Endothelial cell of umbilical vein (primary cell): Measurements from ENCODE around the gene TDRD10. TPM values are rescaled to one million over a fixed set of nuclear protein-coding genes. Genes with fewer than 3 reads are reported as not detected.

Experiments used
- BruUV-seq: library from RNA; stranded (reverse); fragments of 400-500 nt; replicated peaks from 2 replicates; lab custom pipeline; 2021; lab: Mats Ljungman, UMichigan
- CTCF ChIA-PET: fragments of 300-600, 350-600 bp; sonication (Branson Sonifier 250); formaldehyde crosslinking; loops from one replicate; lab custom pipeline; 2021; ENCODE audit warnings: antibody characterized with exemption, inconsistent platforms; lab: Charles Lee
- POLR2A ChIA-PET: fragments of 300-600, 350-600 bp; sonication (Branson Sonifier 250); formaldehyde crosslinking; loops from one replicate; lab custom pipeline; 2021; ENCODE audit warnings: antibody characterized with exemption, inconsistent platforms; lab: Charles Lee
- DNase-seq: peaks from one replicate; pipeline ENCODE4 v3.0.0-alpha.2; 2011; ENCODE audit warnings: low read depth, low spot score
- FAIRE-seq: peaks from 2 replicates; lab custom pipeline; 2011; peaks lifted over from hg19 to GRCh38; lab: Jason Lieb, UNC
- H2AFZ ChIP-seq: 2 replicates; pipeline ENCODE4 v1.6.0; 2012; ENCODE audit warnings: low read depth, low read length, control low read depth, inconsistent platforms
- H3K27ac ChIP-seq: 2 replicates; pipeline ENCODE4 v1.5.1; 2011; ENCODE audit warnings: low read depth, mild to moderate bottlenecking, control low read depth, low read length, moderate library complexity; ENCODE audit not compliant: insufficient read depth
- H3K27me3 ChIP-seq, 2 experiments: 2 replicates each; pipeline versions ENCODE4 v1.6.0 to v1.6.1; 2011; ENCODE audit warnings: low read length in 2 of 2, mixed read lengths in 1 of 2; ENCODE audit not compliant: control insufficient read depth in 2 of 2, insufficient read depth in 2 of 2
- H3K36me3 ChIP-seq, 2 experiments: 2 replicates in 1 of 2; 3 replicates in 1 of 2; pipeline ENCODE4 v1.5.1; 2011; ENCODE audit warnings: low read length in 2 of 2, mild to moderate bottlenecking in 1 of 2, moderate library complexity in 1 of 2; ENCODE audit not compliant: control insufficient read depth in 2 of 2, insufficient read depth in 2 of 2; ENCODE audit errors: extremely low read depth in 1 of 2
- H3K4me1 ChIP-seq: 3 replicates; pipeline ENCODE4 v1.5.1; 2011; ENCODE audit warnings: mild to moderate bottlenecking, low read length; ENCODE audit not compliant: control insufficient read depth, insufficient read depth; ENCODE audit errors: extremely low read depth
- H3K4me2 ChIP-seq: 2 replicates; pipeline ENCODE4 v1.6.1; 2011; ENCODE audit warnings: low read length, control low read depth, mixed read lengths; ENCODE audit not compliant: insufficient read depth
- H3K4me3 ChIP-seq, 3 experiments: fragments of 200-600 bp in 1 of 3; sonication (generic), shearing (Covaris generic) in 1 of 3; replicated peaks in 1 of 3; 2 replicates each; pipeline ENCODE4 v1.5.1; 2011 to 2016; ENCODE audit warnings: control low read depth in 3 of 3, low read length in 3 of 3, mild to moderate bottlenecking in 2 of 3, inconsistent platforms in 1 of 3, low read depth in 1 of 3, moderate library complexity in 1 of 3; ENCODE audit not compliant: insufficient read depth in 1 of 3
- H3K79me2 ChIP-seq: 2 replicates; pipeline ENCODE4 v1.6.0; 2012; ENCODE audit warnings: low read length, inconsistent platforms; ENCODE audit not compliant: control insufficient read depth, insufficient read depth
- H3K9ac ChIP-seq: replicated peaks from 2 replicates; pipeline ENCODE3; 2011; ENCODE audit warnings: low read length, control low read depth; ENCODE audit not compliant: insufficient read depth; ENCODE audit errors: extremely low read depth
- H3K9me1 ChIP-seq: replicated peaks from 3 replicates; pipeline ENCODE4 v1.6.0; 2011; ENCODE audit warnings: mild to moderate bottlenecking, low read length; ENCODE audit not compliant: control insufficient read depth, insufficient read depth; ENCODE audit errors: extremely low read depth
- H3K9me3 ChIP-seq: replicated peaks from 2 replicates; pipeline ENCODE4 v1.5.1; 2012; ENCODE audit warnings: low read length, inconsistent platforms; ENCODE audit not compliant: control insufficient read depth, insufficient read depth
- H4K20me1 ChIP-seq: replicated peaks from 2 replicates; pipeline ENCODE3; 2011; ENCODE audit warnings: mild to moderate bottlenecking, low read length; ENCODE audit not compliant: control insufficient read depth, insufficient read depth; ENCODE audit errors: extremely low read depth
- CTCF ChIP-seq, 2 donors: IDR thresholded peaks; 1 replicate in 1 of 2; 2 replicates in 1 of 2; pipeline ENCODE4 v1.5.1; 2011; ENCODE audit warnings: low read length in 2 of 2, mild to moderate bottlenecking in 2 of 2, moderate library complexity in 2 of 2, control low read depth in 1 of 2, inconsistent platforms in 1 of 2, low read depth in 1 of 2; ENCODE audit not compliant: insufficient read depth in 1 of 2; ENCODE audit errors: extremely low read depth in 1 of 2
- EZH2 ChIP-seq: IDR thresholded peaks from 2 replicates; pipeline ENCODE4 v1.6.1; 2012; ENCODE audit warnings: borderline replicate concordance, low read depth, mild to moderate bottlenecking, moderate library complexity, low read length, inconsistent platforms; ENCODE audit not compliant: severe bottlenecking
- FOS ChIP-seq: IDR thresholded peaks from 2 replicates; pipeline ENCODE4 v1.6.1; 2011; ENCODE audit warnings: mild to moderate bottlenecking, low read length, moderate library complexity, borderline replicate concordance; ENCODE audit not compliant: insufficient read depth
- GATA2 ChIP-seq: IDR thresholded peaks from 2 replicates; pipeline ENCODE4 v1.7.0; 2011; ENCODE audit warnings: low read depth, mild to moderate bottlenecking, moderate library complexity, mixed read lengths, low read length; ENCODE audit not compliant: insufficient read length, insufficient read depth
- JUN ChIP-seq: IDR thresholded peaks from 2 replicates; pipeline ENCODE4 v1.6.1; 2011; ENCODE audit warnings: borderline replicate concordance, low read depth; ENCODE audit not compliant: insufficient read length, insufficient read depth
- MAX ChIP-seq: IDR thresholded peaks from 2 replicates; pipeline ENCODE4 v1.6.1; 2011; ENCODE audit not compliant: insufficient read depth, insufficient read length
- MYC ChIP-seq: IDR thresholded peaks from one replicate; pipeline ENCODE4 v1.6.1; 2011; ENCODE audit warnings: mild to moderate bottlenecking, low read depth, low read length
- POLR2A ChIP-seq: IDR thresholded peaks from 2 replicates; pipeline ENCODE4 v1.6.1; 2012; ENCODE audit warnings: low read depth, mild to moderate bottlenecking, control low read depth, low read length
- POLR2AphosphoS5 ChIP-seq: IDR thresholded peaks from 2 replicates; pipeline ENCODE4 v1.6.1; 2012; ENCODE audit warnings: low read depth, mild to moderate bottlenecking, control low read depth, low read length, moderate library complexity; ENCODE audit not compliant: insufficient read depth
- dilution Hi-C: fragments of 300-500 bp; cut with MboI; formaldehyde crosslinking; loops from one replicate; pipeline ENCODE4 v1.15.0; 2019; ENCODE audit warnings: low sequenced_read_pairs; ENCODE audit not compliant: extremely low pct_ligation_motif_present
- intact Hi-C: fragments of 100-400 bp; cut with micrococcal nuclease; formaldehyde crosslinking; loops from one replicate; pipeline ENCODE4 v1.10.0; 2022
- polyA plus RNA-seq, 4 experiments: library from polyadenylated mRNA; depleted of rRNA in 3 of 4; stranded (reverse) in 3 of 4; unstranded in 1 of 4; fragments of >200 nt; gene quantifications; 2 replicates each; pipeline versions ENCODE4 v1.2.1 to v1.2.3, GENCODE V29; 2011 to 2012; ENCODE audit warnings: missing spikeins in 1 of 4
- total RNA-seq: library from RNA; stranded (reverse); gene quantifications from 2 replicates; pipeline ENCODE4 v1.2.3, GENCODE V29; 2021

Gene TDRD10
- total and polyA plus RNA-seq, 2 donors (not counting 3 experiments of a cell fraction or from before 2014, with no cell fraction given): 6.1 to 9.1 TPM

- Histone ChIP-seq H3K27ac (no peak overlapping the region), H3K4me2 (no peak overlapping the region), H3K4me3 (no peak overlapping the region), H3K79me2 (no peaks in the 10 kb centered on the region), H3K9me3 (no peaks in the 10 kb centered on the region), H3K27me3 (no peaks in the 10 kb centered on the region), H3K4me1 (peaks cover 8% of the 10 kb centered on the region), H3K9me1 (no peaks in the 10 kb centered on the region), H3K36me3 (peaks cover 0 to 2% of the 10 kb centered on the region in 2 experiments), H2AFZ (no peak overlapping the region), H4K20me1 (no peaks in the 10 kb centered on the region), H3K9ac (no peak overlapping the region)
- BruUV-seq: no TSS peak
- ChIA-PET POLR2A (no interaction called here), CTCF (interaction anchor here (0.9 to 1.5 kb wide), 3 partner anchors 13 to 80 kb away, joined by 3 to 4 read pairs (median 4); no protein-coding TSS in a partner anchor)
- FAIRE-seq (no peak), DNase-seq (no peak)
- intact Hi-C loops (no loop called here), dilution Hi-C loops (no loop called here)
- TF ChIP-seq EZH2: no peak
- no peak for TF ChIP-seq MYC
- TF ChIP-seq POLR2AphosphoS5: no peak
- TF ChIP-seq GATA2: no peak
- no peak for TF ChIP-seq FOS
- no peak for TF ChIP-seq POLR2A
- TF ChIP-seq CTCF (IDR thresholded peaks at IDR 0.05; ENCODE audit: extremely low read depth in 1 of 2, insufficient read depth in 1 of 2, low read depth in 1 of 2, low read length in 2 of 2): no peak
- TF ChIP-seq JUN: no peak
- TF ChIP-seq MAX: no peak
Measured at GRCh38 chr1:154466206-154466605, 35.8 kb upstream of the TDRD10 start.
